ENCODE results near the gene TMEM108.

TMEM108 gene

GRCh38 chr3:133269393-133269792 is 231.2 kb downstream of the TMEM108 start:
- Histone ChIP-seq H3K9me3 (ENCODE audit: insufficient read depth, low read depth, low read length) (no peaks in the 10 kb centered on the region), H3K27me3 (ENCODE audit: insufficient read depth, low read length) (no peaks in the 10 kb centered on the region), H3K27ac (ENCODE audit: low read length) (no peak overlapping the region), H3K4me3 (ENCODE audit: low read length) (no peak overlapping the region), H3K4me1 (ENCODE audit: insufficient read depth, low read length) (no peaks in the 10 kb centered on the region; the same call in 1 of the 2 replicates), H3K9ac (ENCODE audit: low read depth, low read length) (no peak overlapping the region), H3K36me3 (ENCODE audit: insufficient read depth, low read depth, low read length) (no peaks in the 10 kb centered on the region)

DNA sequence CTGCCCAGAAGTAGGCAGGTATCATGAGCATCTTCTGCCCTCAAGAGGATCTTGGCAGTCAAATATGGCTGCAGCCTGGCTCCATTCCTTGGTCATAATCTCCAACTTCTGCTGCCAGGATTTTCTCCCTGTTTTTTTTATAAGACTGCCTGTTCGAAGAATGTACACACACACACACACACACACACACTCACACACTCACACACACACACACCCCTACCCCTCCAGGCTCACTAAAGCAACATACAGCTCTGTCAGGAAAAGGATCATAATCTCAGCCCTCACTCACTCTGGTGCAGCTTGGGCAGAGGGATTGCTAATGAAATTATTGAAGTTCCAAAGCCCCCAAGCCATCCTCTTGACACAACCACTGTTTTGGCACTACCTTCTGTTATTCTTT is 232.4 kb downstream of the TMEM108 start:
- Histone ChIP-seq H3K9me3 (ENCODE audit: insufficient read depth, low read depth, low read length) (no peaks in the 10 kb centered on the region), H3K4me3 (ENCODE audit: low read length) (no peak overlapping the region), H3K27ac (ENCODE audit: low read length) (no peak overlapping the region), H3K4me1 (ENCODE audit: insufficient read depth, low read length) (no peaks in the 10 kb centered on the region; the same call in 1 of the 2 replicates), H3K27me3 (ENCODE audit: insufficient read depth, low read length) (no peaks in the 10 kb centered on the region), H3K36me3 (ENCODE audit: insufficient read depth, low read depth, low read length) (no peaks in the 10 kb centered on the region), H3K9ac (ENCODE audit: low read depth, low read length) (no peak overlapping the region)

DNA sequence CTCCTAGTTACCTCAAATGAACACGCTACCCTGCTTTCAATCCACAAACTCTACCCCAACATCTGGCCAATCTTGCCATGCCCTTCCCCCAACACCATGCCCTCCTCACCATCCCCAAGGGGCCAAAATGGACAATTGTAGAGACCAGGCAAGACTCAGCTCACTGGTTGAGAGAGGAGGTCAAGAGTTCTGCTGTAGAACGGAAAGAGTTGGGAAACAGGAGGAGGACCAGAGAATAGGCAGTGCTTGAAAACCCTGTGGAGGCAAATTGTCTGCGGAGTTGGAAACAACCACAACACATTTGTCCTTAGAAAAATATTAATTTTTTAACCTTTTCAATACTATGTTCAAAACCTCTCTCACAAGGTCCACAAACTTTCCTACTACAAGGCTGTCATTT is 232.9 kb downstream of the TMEM108 start:
- H3K9me3 ChIP-seq (ENCODE audit: insufficient read depth, low read depth, low read length), result no peaks in the 10 kb centered on the region
- H3K4me1 ChIP-seq (ENCODE audit: insufficient read depth, low read length), result no peaks in the 10 kb centered on the region; the same call in 1 of the 2 replicates
- no peak overlapping the region for H3K27ac ChIP-seq (ENCODE audit: low read length)

DNA sequence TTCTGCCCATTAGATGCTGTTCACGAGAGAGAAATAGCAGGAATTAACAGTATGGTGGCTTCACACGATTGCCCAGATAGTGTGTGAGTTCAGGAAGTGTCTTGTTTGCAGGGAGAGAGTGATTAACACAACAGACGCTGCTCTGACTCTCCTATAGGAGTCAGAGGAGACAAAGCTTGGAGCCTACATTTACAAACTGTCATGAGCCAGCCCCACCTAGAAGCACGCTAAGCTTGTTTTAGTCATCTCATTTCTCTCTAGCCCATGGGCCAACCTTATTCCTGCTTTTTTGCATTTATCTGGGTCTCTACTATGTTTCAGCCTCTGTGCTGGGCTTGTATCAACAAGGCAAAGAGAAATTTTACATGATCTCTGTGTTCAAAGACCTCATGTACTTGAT is 233.3 kb downstream of the TMEM108 start:
- Histone ChIP-seq H3K27ac (ENCODE audit: low read length) (no peak overlapping the region), H3K27me3 (ENCODE audit: insufficient read depth, low read length) (no peaks in the 10 kb centered on the region), H3K4me1 (ENCODE audit: insufficient read depth, low read length) (no peaks in the 10 kb centered on the region; the same call in 1 of the 2 replicates)

More for the DNA sequence above, 232.9 kb downstream of the TMEM108 start:
- Histone ChIP-seq H3K9ac (ENCODE audit: low read depth, low read length) (no peak overlapping the region), H3K27me3 (ENCODE audit: insufficient read depth, low read length) (no peaks in the 10 kb centered on the region), H3K4me3 (ENCODE audit: low read length) (no peak overlapping the region), H3K36me3 (ENCODE audit: insufficient read depth, low read depth, low read length) (no peaks in the 10 kb centered on the region)

GRCh38 chr3:133273346-133273745 is 235.2 kb downstream of the TMEM108 start:
- Histone ChIP-seq H3K36me3 (ENCODE audit: insufficient read depth, low read depth, low read length) (no peaks in the 10 kb centered on the region), H3K4me1 (ENCODE audit: insufficient read depth, low read length) (no peaks in the 10 kb centered on the region; the same call in 1 of the 2 replicates), H3K27me3 (ENCODE audit: insufficient read depth, low read length) (no peaks in the 10 kb centered on the region), H3K9me3 (ENCODE audit: insufficient read depth, low read depth, low read length) (no peaks in the 10 kb centered on the region), H3K9ac (ENCODE audit: low read depth, low read length) (no peak overlapping the region), H3K27ac (ENCODE audit: low read length) (no peak overlapping the region), H3K4me3 (ENCODE audit: low read length) (no peak overlapping the region)

More for the DNA sequence above, 233.3 kb downstream of the TMEM108 start:
- H3K9me3 ChIP-seq (ENCODE audit: insufficient read depth, low read depth, low read length), result no peaks in the 10 kb centered on the region
- no peak overlapping the region for H3K4me3 ChIP-seq (ENCODE audit: low read length)
- H3K36me3 ChIP-seq (ENCODE audit: insufficient read depth, low read depth, low read length), result no peaks in the 10 kb centered on the region
- no peak overlapping the region for H3K9ac ChIP-seq (ENCODE audit: low read depth, low read length)

DNA sequence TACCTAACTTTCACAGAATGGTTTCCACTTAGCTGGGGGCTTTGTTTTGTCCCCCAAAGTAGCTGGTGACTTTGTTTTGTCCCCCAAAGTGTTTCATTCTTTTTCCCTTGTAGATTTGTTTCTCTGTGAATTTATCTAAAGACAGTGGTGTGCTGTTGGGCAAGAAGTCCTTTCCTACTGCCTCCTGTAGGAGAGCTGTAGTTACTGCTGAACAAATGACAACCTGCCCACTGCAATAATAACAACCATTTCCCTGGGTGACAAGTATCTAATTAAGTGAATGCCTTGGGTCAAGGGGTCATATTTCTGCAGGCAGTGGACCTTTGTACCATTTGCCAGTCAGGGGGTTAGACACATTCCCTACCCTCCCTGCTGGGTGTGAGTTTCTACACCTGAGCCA is 236.3 kb downstream of the TMEM108 start:
- Histone ChIP-seq H3K36me3 (ENCODE audit: insufficient read depth, low read depth, low read length) (no peaks in the 10 kb centered on the region), H3K27ac (ENCODE audit: low read length) (no peak overlapping the region), H3K4me3 (ENCODE audit: low read length) (no peak overlapping the region), H3K9ac (ENCODE audit: low read depth, low read length) (no peak overlapping the region), H3K27me3 (ENCODE audit: insufficient read depth, low read length) (no peaks in the 10 kb centered on the region), H3K4me1 (ENCODE audit: insufficient read depth, low read length) (no peaks in the 10 kb centered on the region; the same call in 1 of the 2 replicates), H3K9me3 (ENCODE audit: insufficient read depth, low read depth, low read length) (no peaks in the 10 kb centered on the region)

DNA sequence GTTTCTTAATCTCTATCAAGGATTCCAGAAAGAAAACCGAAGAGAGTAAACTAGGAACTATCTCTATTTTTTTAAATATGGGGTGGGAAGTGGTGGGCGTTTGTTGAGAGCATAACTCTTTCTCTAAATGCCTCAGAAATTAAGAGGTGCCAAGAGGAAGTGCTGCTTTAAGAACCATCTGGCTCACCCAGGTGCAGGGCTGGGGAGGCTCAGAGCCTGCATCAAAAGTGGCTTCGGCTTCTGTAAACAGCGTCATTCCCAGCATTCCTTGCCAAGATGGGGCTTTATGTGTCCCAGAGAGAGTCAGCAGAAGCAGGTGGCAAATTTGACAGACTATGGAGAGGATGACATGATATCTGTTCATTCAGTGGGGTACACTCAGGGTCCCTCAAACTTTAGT is 238.4 kb downstream of the TMEM108 start:
- no peaks in the 10 kb centered on the region for H3K27me3 ChIP-seq (ENCODE audit: insufficient read depth, low read length)
- no peaks in the 10 kb centered on the region for H3K4me1 ChIP-seq (ENCODE audit: insufficient read depth, low read length)
- H3K9ac ChIP-seq (ENCODE audit: low read depth, low read length), result no peak overlapping the region
- H3K27ac ChIP-seq (ENCODE audit: low read length), result no peak overlapping the region
- no peaks in the 10 kb centered on the region for H3K9me3 ChIP-seq (ENCODE audit: insufficient read depth, low read depth, low read length)
- no peak overlapping the region for H3K4me3 ChIP-seq (ENCODE audit: low read length)
- H3K36me3 ChIP-seq (ENCODE audit: insufficient read depth, low read depth, low read length), result no peaks in the 10 kb centered on the region

- Histone ChIP-seq H3K27ac (ENCODE audit: low read length) (no peak overlapping the region), H3K36me3 (ENCODE audit: insufficient read depth, low read depth, low read length) (no peaks in the 10 kb centered on the region), H3K4me3 (ENCODE audit: low read length) (no peak overlapping the region), H3K9me3 (ENCODE audit: insufficient read depth, low read depth, low read length) (no peaks in the 10 kb centered on the region), H3K9ac (ENCODE audit: low read depth, low read length) (no peak overlapping the region), H3K4me1 (ENCODE audit: insufficient read depth, low read length) (no peaks in the 10 kb centered on the region), H3K27me3 (ENCODE audit: insufficient read depth, low read length) (no peaks in the 10 kb centered on the region)
These were observed 239.6 kb downstream of the TMEM108 start for GRCh38 chr3:133277813-133278212.

DNA sequence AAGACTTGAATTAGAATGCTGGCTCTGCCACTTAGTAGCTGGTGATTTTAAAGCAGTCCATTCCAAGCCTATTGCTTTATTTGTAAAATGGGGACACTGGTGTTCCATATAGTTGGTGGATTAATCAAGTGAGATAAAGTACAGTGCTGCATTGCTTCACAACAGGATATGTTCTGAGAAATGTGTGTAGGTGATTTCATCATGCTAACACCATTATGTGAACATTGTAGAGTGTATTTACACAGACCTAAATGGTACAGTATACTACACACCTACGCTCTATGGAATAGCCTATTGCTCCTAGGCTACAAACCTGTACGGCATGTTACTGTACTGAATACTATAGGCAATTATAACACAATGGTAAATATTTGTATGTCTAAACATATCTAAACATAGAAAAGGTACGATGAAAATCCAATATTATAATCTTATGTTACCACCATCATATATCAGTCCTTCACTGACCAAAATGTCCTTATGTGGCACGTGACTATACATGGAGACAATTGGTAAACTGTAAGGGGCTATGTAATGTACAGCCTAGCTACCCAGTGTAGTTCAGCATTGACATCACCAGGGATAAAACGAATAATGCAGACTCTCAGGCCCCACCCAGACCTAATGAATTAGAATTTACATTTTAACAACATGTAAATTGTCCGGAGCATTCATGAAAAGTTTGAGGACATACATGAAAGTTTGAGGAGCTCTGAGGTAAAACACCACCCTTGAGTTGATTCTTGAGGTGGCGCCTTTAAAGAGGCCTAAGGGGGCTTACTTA is 240.3 kb downstream of the TMEM108 start:
- no peaks in the 10 kb centered on the region for H3K4me1 ChIP-seq (ENCODE audit: insufficient read depth, low read length)

DNA sequence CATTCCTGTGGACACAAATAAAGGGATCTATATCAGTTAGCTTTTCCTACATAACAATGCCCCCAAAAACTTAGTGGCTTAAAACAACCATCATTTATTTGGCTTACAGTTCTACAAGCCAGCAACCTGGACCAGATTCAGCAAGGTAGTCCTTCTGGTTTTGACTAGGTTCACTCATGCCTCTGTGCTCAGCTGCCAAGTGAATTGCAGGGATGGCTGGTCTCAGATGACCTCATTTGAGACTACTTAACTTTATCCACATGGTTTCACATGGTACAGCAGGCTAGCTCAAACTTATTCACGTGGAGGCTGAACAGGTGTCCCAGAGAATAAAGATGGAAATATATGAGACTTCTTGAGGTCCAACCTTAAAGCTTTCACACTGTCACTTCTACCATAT is 242.4 kb downstream of the TMEM108 start:
- no peaks in the 10 kb centered on the region for H3K27me3 ChIP-seq (ENCODE audit: insufficient read depth, low read length)
- no peak overlapping the region for H3K27ac ChIP-seq (ENCODE audit: low read length)
- H3K9ac ChIP-seq (ENCODE audit: low read depth, low read length), result no peak overlapping the region
- no peaks in the 10 kb centered on the region for H3K9me3 ChIP-seq (ENCODE audit: insufficient read depth, low read depth, low read length)
- peaks cover 8% of the 10 kb centered on the region; the same call in 1 of the 2 replicates for H3K4me1 ChIP-seq (ENCODE audit: insufficient read depth, low read length)
- H3K36me3 ChIP-seq (ENCODE audit: insufficient read depth, low read depth, low read length), result no peaks in the 10 kb centered on the region
- H3K4me3 ChIP-seq (ENCODE audit: low read length), result no peak overlapping the region

More for the DNA sequence above, 240.3 kb downstream of the TMEM108 start:
- H3K9ac ChIP-seq (ENCODE audit: low read depth, low read length), result no peak overlapping the region
- H3K36me3 ChIP-seq (ENCODE audit: insufficient read depth, low read depth, low read length), result no peaks in the 10 kb centered on the region
- H3K4me3 ChIP-seq (ENCODE audit: low read length), result no peak overlapping the region
- no peak overlapping the region for H3K27ac ChIP-seq (ENCODE audit: low read length)
- no peaks in the 10 kb centered on the region for H3K9me3 ChIP-seq (ENCODE audit: insufficient read depth, low read depth, low read length)
- H3K27me3 ChIP-seq (ENCODE audit: insufficient read depth, low read length), result no peaks in the 10 kb centered on the region

DNA sequence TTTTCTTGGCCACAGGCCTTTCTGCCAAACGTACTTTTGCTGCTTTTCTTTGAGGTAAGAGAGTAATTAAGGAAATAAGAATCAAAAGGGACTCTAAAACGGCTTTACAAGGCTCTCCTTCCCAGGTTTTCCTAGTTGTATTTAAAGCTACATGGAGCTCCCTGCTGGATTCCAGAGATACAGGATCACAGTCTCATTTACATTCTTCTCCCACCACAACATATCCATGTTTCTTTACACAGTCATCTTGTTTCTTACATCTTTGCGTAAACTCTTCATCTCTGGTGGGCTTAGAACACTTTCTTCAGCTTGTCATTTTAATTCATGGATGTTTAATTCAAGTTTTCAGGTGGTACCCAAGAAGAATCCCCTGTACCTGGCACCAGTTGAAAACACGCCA is 244.0 kb downstream of the TMEM108 start:
- Histone ChIP-seq H3K27ac (ENCODE audit: low read length) (no peak overlapping the region), H3K9ac (ENCODE audit: low read depth, low read length) (no peak overlapping the region), H3K4me3 (ENCODE audit: low read length) (no peak overlapping the region), H3K9me3 (ENCODE audit: insufficient read depth, low read depth, low read length) (no peaks in the 10 kb centered on the region), H3K36me3 (ENCODE audit: insufficient read depth, low read depth, low read length) (no peaks in the 10 kb centered on the region), H3K4me1 (ENCODE audit: insufficient read depth, low read length) (peaks cover 8% of the 10 kb centered on the region; the same call in 1 of the 2 replicates), H3K27me3 (ENCODE audit: insufficient read depth, low read length) (no peaks in the 10 kb centered on the region)

Data from iPS-20b (cell line).